KMS-11 (cell line): ENCODE measurements around the gene CATSPERE.

Source experiments
- H2AFZ ChIP-seq: fragments of 200-600 bp; sonication (generic); 2 replicates; pipeline ENCODE4 v1.6.1; 2016; ENCODE audit warnings: antibody characterized with exemption, mixed run types, low read depth
- H3K27ac ChIP-seq: fragments of 200-600 bp; sonication (generic); 2 replicates; pipeline ENCODE4 v1.6.1; 2016; ENCODE audit warnings: mild to moderate bottlenecking, mixed run types
- H3K27me3 ChIP-seq: fragments of 200-600 bp; sonication (generic); 2 replicates; pipeline ENCODE4 v1.6.1; 2017; ENCODE audit warnings: mild to moderate bottlenecking, low read depth, mixed run types, moderate library complexity; ENCODE audit not compliant: insufficient read depth
- H3K36me3 ChIP-seq: fragments of 200-600 bp; sonication (generic); 2 replicates; pipeline ENCODE4 v1.6.1; 2017; ENCODE audit warnings: mild to moderate bottlenecking, mixed run types; ENCODE audit not compliant: insufficient read depth
- H3K4me1 ChIP-seq: fragments of 200-600 bp; sonication (generic); 2 replicates; pipeline ENCODE4 v1.6.1; 2016; ENCODE audit warnings: mild to moderate bottlenecking, low read depth, mixed run types; ENCODE audit not compliant: poor library complexity, severe bottlenecking
- H3K4me2 ChIP-seq: fragments of 200-600 bp; sonication (generic); 2 replicates; pipeline ENCODE4 v1.7.0; 2016; ENCODE audit warnings: mild to moderate bottlenecking, mixed run types
- H3K4me3 ChIP-seq: fragments of 200-600 bp; sonication (generic); IDR thresholded peaks from 2 replicates; pipeline ENCODE4 v1.6.1; 2017; ENCODE audit warnings: low read depth, low read length, mixed read lengths; ENCODE audit not compliant: insufficient read depth
- H3K79me2 ChIP-seq: fragments of 200-600 bp; sonication (generic); 2 replicates; pipeline ENCODE4 v1.6.1; 2016; ENCODE audit warnings: low read depth, mixed run types; ENCODE audit not compliant: insufficient read depth
- H3K9ac ChIP-seq: fragments of 200-600 bp; sonication (generic); 2 replicates; pipeline ENCODE4 v1.6.1; 2016; ENCODE audit warnings: mild to moderate bottlenecking, mixed run types
- H4K20me1 ChIP-seq: fragments of 200-600 bp; sonication (generic); 2 replicates; pipeline ENCODE4 v1.6.1; 2016; ENCODE audit warnings: mild to moderate bottlenecking, mixed run types; ENCODE audit not compliant: insufficient read depth
- CTCF ChIP-seq: fragments of 200-600 bp; sonication (generic); conservative IDR thresholded peaks from 2 replicates; pipeline ENCODE4 v1.6.1; 2017; ENCODE audit warnings: low read depth, mild to moderate bottlenecking, antibody characterized with exemption, low read length, moderate library complexity, mixed read lengths

Gene CATSPERE

GRCh38 chr1:244583358-244583982, 122.4 kb downstream of the CATSPERE start:
- TF ChIP-seq CTCF: no peak

GRCh38 chr1:244585867-244586266, 124.8 kb downstream of the CATSPERE start:
- Histone ChIP-seq H3K4me2 (no peak overlapping the region), H3K27me3 (no peaks in the 10 kb centered on the region), H3K9ac (no peak overlapping the region), H2AFZ (no peak overlapping the region), H3K79me2 (no peaks in the 10 kb centered on the region), H3K36me3 (no peaks in the 10 kb centered on the region), H3K4me1 (no peaks in the 10 kb centered on the region), H4K20me1 (no peaks in the 10 kb centered on the region), H3K27ac (no peak overlapping the region), H3K4me3 (no peak overlapping the region)
- TF ChIP-seq CTCF: no peak

More at GRCh38 chr1:244583358-244583982, 122.4 kb downstream of the CATSPERE start:
- no peak overlapping the region for H3K9ac ChIP-seq
- no peak overlapping the region for H3K4me3 ChIP-seq
- H2AFZ ChIP-seq: no peak overlapping the region
- H3K27ac ChIP-seq: no peak overlapping the region
- H3K4me2 ChIP-seq: no peak overlapping the region
- no peaks in the 10 kb centered on the region for H4K20me1 ChIP-seq
- no peaks in the 10 kb centered on the region for H3K79me2 ChIP-seq
- H3K36me3 ChIP-seq: no peaks in the 10 kb centered on the region
- H3K27me3 ChIP-seq: no peaks in the 10 kb centered on the region
- H3K4me1 ChIP-seq: no peaks in the 10 kb centered on the region

- Histone ChIP-seq H4K20me1 (no peaks in the 10 kb centered on the region), H3K4me3 (no peak overlapping the region), H2AFZ (no peak overlapping the region), H3K36me3 (no peaks in the 10 kb centered on the region), H3K27ac (no peak overlapping the region), H3K4me1 (no peaks in the 10 kb centered on the region), H3K9ac (no peak overlapping the region), H3K27me3 (no peaks in the 10 kb centered on the region), H3K4me2 (no peak overlapping the region), H3K79me2 (no peaks in the 10 kb centered on the region)
- no peak for TF ChIP-seq CTCF
Observed at GRCh38 chr1:244590670-244591069, 129.6 kb downstream of the CATSPERE start.

GRCh38 chr1:244598611-244599010, 137.5 kb downstream of the CATSPERE start:
- Histone ChIP-seq H3K79me2 (no peaks in the 10 kb centered on the region), H3K27ac (no peak overlapping the region), H3K4me3 (no peak overlapping the region), H3K27me3 (no peaks in the 10 kb centered on the region), H3K36me3 (no peaks in the 10 kb centered on the region), H3K4me1 (no peaks in the 10 kb centered on the region), H2AFZ (no peak overlapping the region), H3K4me2 (no peak overlapping the region), H4K20me1 (no peaks in the 10 kb centered on the region), H3K9ac (no peak overlapping the region)
- no peak for TF ChIP-seq CTCF
